Pulmonary artery endothelial cell (primary cell): ENCODE results near the gene ELK1. TPM values are rescaled to one million over a fixed set of nuclear protein-coding genes. Genes with fewer than 3 reads are reported as not detected.
A peak's percentile ranks its signal among the peaks of the same experiment; 100 is the strongest.

Experiments
- DNase-seq: peaks from one replicate; pipeline ENCODE4 v3.0.0-alpha.2; 2011; ENCODE audit warnings: low read depth, low spot score
- total RNA-seq: library from RNA; depleted of rRNA; stranded (reverse); fragments of >200 nt; gene quantifications from 2 replicates; pipeline ENCODE4 v1.2.3, GENCODE V29; 2014

Gene ELK1
- total RNA-seq, 1 donor from 2014 or later: 10.7 TPM

- no peak for DNase-seq
These were observed 4.8 kb downstream of the ELK1 start for GRCh38 chrX:47645530-47645929.

- DNase-seq: no peak
These were observed 5.7 kb downstream of the ELK1 start for GRCh38 chrX:47644557-47645091.

GRCh38 chrX:47643926-47644325, 6.4 kb downstream of the ELK1 start:
- no peak for DNase-seq

GRCh38 chrX:47638816-47639215, 11.5 kb downstream of the ELK1 start:
- DNase-seq: no peak

- no peak for DNase-seq
These were observed 12.7 kb downstream of the ELK1 start for GRCh38 chrX:47637546-47638195.

GRCh38 chrX:47634871-47635575, 15.3 kb downstream of the ELK1 start:
- no peak for DNase-seq

- DNase-seq: no peak
These were observed 16.4 kb downstream of the ELK1 start for GRCh38 chrX:47633689-47634590.

GRCh38 chrX:47632666-47633065, 17.7 kb downstream of the ELK1 start:
- DNase-seq: no peak

- no peak for DNase-seq
These were observed 18.7 kb downstream of the ELK1 start for GRCh38 chrX:47631676-47632075.

- no peak for DNase-seq
These were observed 20.8 kb downstream of the ELK1 start, which contains the start of gene CFP for GRCh38 chrX:47629419-47630200. Gene CFP (minus strand): TSS chrX:47629930. CDS start chrX:47629844, 86 bp downstream.

- no peak for DNase-seq
These were observed 21.4 kb downstream of the ELK1 start for GRCh38 chrX:47628982-47629381.

- DNase-seq: no peak
These were observed 25.0 kb downstream of the ELK1 start for GRCh38 chrX:47625365-47625764.

- DNase-seq: peak; percentile 13
These were observed 26.8 kb downstream of the ELK1 start for GRCh38 chrX:47623540-47624027.

GRCh38 chrX:47621851-47622250, 28.5 kb downstream of the ELK1 start:
- no peak for DNase-seq

- no peak for DNase-seq
These were observed 30.1 kb downstream of the ELK1 start for GRCh38 chrX:47620303-47620685.

GRCh38 chrX:47619486-47620302, 30.7 kb downstream of the ELK1 start, which contains the start of gene SYN1:
Gene SYN1 (minus strand): TSS chrX:47619857. CDS start chrX:47619728, 129 bp downstream.
- DNase-seq: peak; percentile 27

GRCh38 chrX:47618923-47619485, 31.4 kb downstream of the ELK1 start:
- DNase-seq: no peak

GRCh38 chrX:47614618-47615017, 35.7 kb downstream of the ELK1 start:
- no peak for DNase-seq

- DNase-seq: no peak
These were observed 37.3 kb downstream of the ELK1 start for GRCh38 chrX:47613082-47613481.
